Measurements from ENCODE around the gene GAB3. TPM values are rescaled to one million over a fixed set of nuclear protein-coding genes. Genes with fewer than 3 reads are reported as not detected.

GAB3 gene
- total RNA-seq, 1 experiment from 2014 or later = not detected

GRCh38 chrX:154791467-154791866 lies 40.6 kb upstream of the GAB3 start:
- no peaks in the 10 kb centered on the region for H3K27me3 ChIP-seq (replicated peaks; ENCODE audit: control insufficient read depth, insufficient read depth, low read length)
- H3K36me3 ChIP-seq (ENCODE audit: control insufficient read depth, insufficient read depth, low read length) = no peaks in the 10 kb centered on the region
- H3K4me3 ChIP-seq (ENCODE audit: low read depth, low read length) = no peak overlapping the region
- H3K4me1 Mint-ChIP-seq (ENCODE audit: low read depth, unreplicated experiment) = peaks cover 2% of the 10 kb centered on the region
- BruUV-seq (replicated peaks) = no TSS peak
- H3K27me3 Mint-ChIP-seq (ENCODE audit: insufficient read depth, unreplicated experiment) = no peaks in the 10 kb centered on the region
- H3K4me1 ChIP-seq = no peaks in the 10 kb centered on the region
- no peak for DNase-seq
- ChIA-PET CTCF (no interaction called here), POLR2A (no interaction called here)
- H3K9me3 Mint-ChIP-seq (ENCODE audit: unreplicated experiment) = no peaks in the 10 kb centered on the region
- TF ChIP-seq CTCF (IDR thresholded peaks at IDR 0.05; ENCODE audit: insufficient read depth in 1 of 2, low read depth in 1 of 2, low read length in 1 of 2, severe bottlenecking in 1 of 2, unreplicated experiment in 1 of 2) = no peak
- no peaks in the 10 kb centered on the region for H3K9me3 ChIP-seq
- intact Hi-C loops (cut with micrococcal nuclease; ENCODE audit: unreplicated experiment) = no loop called here
- H3K27ac Mint-ChIP-seq (ENCODE audit: unreplicated experiment) = no peak overlapping the region
- H3K36me3 Mint-ChIP-seq (ENCODE audit: insufficient read depth, unreplicated experiment) = peaks cover 6% of the 10 kb centered on the region
- H3K4me3 Mint-ChIP-seq (ENCODE audit: unreplicated experiment) = no peak overlapping the region

- Mint-ChIP-seq H3K9me3 (ENCODE audit: unreplicated experiment) (no peaks in the 10 kb centered on the region), H3K36me3 (ENCODE audit: insufficient read depth, unreplicated experiment) (peaks cover 18% of the 10 kb centered on the region), H3K27me3 (ENCODE audit: insufficient read depth, unreplicated experiment) (no peaks in the 10 kb centered on the region), H3K27ac (ENCODE audit: unreplicated experiment) (peak overlapping the region; percentile 73), H3K4me1 (ENCODE audit: low read depth, unreplicated experiment) (peaks cover 18% of the 10 kb centered on the region), H3K4me3 (ENCODE audit: unreplicated experiment) (no peak overlapping the region)
- Histone ChIP-seq H3K36me3 (ENCODE audit: control insufficient read depth, insufficient read depth, low read length) (no peaks in the 10 kb centered on the region), H3K4me3 (ENCODE audit: low read depth, low read length) (no peak overlapping the region), H3K27me3 (replicated peaks; ENCODE audit: control insufficient read depth, insufficient read depth, low read length) (no peaks in the 10 kb centered on the region), H3K4me1 (peaks cover 7% of the 10 kb centered on the region; the same call in 1 of the 2 replicates), H3K9me3 (no peaks in the 10 kb centered on the region)
- POLR2A ChIA-PET = no interaction called here
- CTCF ChIA-PET = interaction anchor here (1.1 kb wide), 1 partner anchor 10 kb away, joined by 4 read pairs; no protein-coding TSS in a partner anchor
- DNase-seq = no peak
- intact Hi-C loops (cut with micrococcal nuclease; ENCODE audit: unreplicated experiment) = loop anchor here (2.0 kb wide), 1 partner anchor 13 kb away; no protein-coding TSS in a partner anchor
- BruUV-seq (replicated peaks) = no TSS peak
- TF ChIP-seq CTCF (IDR thresholded peaks at IDR 0.05; ENCODE audit: insufficient read depth in 1 of 2, low read depth in 1 of 2, low read length in 1 of 2, severe bottlenecking in 1 of 2, unreplicated experiment in 1 of 2) = no peak
Measured at GRCh38 chrX:154785716-154786115, 34.8 kb upstream of the GAB3 start.

GRCh38 chrX:154784149-154784995 lies 33.5 kb upstream of the GAB3 start:
- BruUV-seq (replicated peaks) = no TSS peak
- no peaks in the 10 kb centered on the region for H3K9me3 ChIP-seq
- no peak for TF ChIP-seq CTCF (IDR thresholded peaks at IDR 0.05; ENCODE audit: insufficient read depth in 1 of 2, low read depth in 1 of 2, low read length in 1 of 2, severe bottlenecking in 1 of 2, unreplicated experiment in 1 of 2)
- POLR2A ChIA-PET = no interaction called here
- no peaks in the 10 kb centered on the region for H3K27me3 Mint-ChIP-seq (ENCODE audit: insufficient read depth, unreplicated experiment)
- CTCF ChIA-PET = no interaction called here
- H3K36me3 ChIP-seq (ENCODE audit: control insufficient read depth, insufficient read depth, low read length) = no peaks in the 10 kb centered on the region
- no peak for DNase-seq
- intact Hi-C loops (cut with micrococcal nuclease; ENCODE audit: unreplicated experiment) = loop anchor here (2.0 kb wide), 1 partner anchor 14 kb away; no protein-coding TSS in a partner anchor
- peaks cover 7% of the 10 kb centered on the region; the same call in 1 of the 2 replicates for H3K4me1 ChIP-seq
- no peak overlapping the region for H3K4me3 ChIP-seq (ENCODE audit: low read depth, low read length)
- peak overlapping the region; percentile 33 for H3K4me3 Mint-ChIP-seq (ENCODE audit: unreplicated experiment)
- no peaks in the 10 kb centered on the region for H3K9me3 Mint-ChIP-seq (ENCODE audit: unreplicated experiment)
- no peaks in the 10 kb centered on the region for H3K27me3 ChIP-seq (replicated peaks; ENCODE audit: control insufficient read depth, insufficient read depth, low read length)
- peak overlapping the region; percentile 65 for H3K27ac Mint-ChIP-seq (ENCODE audit: unreplicated experiment)
- H3K4me1 Mint-ChIP-seq (ENCODE audit: low read depth, unreplicated experiment) = peaks cover 18% of the 10 kb centered on the region
- H3K36me3 Mint-ChIP-seq (ENCODE audit: insufficient read depth, unreplicated experiment) = peaks cover 22% of the 10 kb centered on the region

All from Caco-2 (cell line).